ENCODE results near the gene PLEKHG2. TPM values are rescaled to one million over a fixed set of nuclear protein-coding genes. Genes with fewer than 3 reads are reported as not detected.

PLEKHG2 gene
- total and polyA plus RNA-seq, 2 experiments from 2014 or later, result 25.3 to 34.0 TPM

- Histone ChIP-seq H3K9me3 (ENCODE audit: low read depth) (no peaks in the 10 kb centered on the region), H3K4me3 (peak within 1 kb of the TSS; percentile 60), H3K27me3 (no peaks in the 10 kb centered on the region), H3K27ac (peak within 1 kb of the TSS; percentile 97), H3K4me1 (ENCODE audit: insufficient read depth) (peaks cover 15% of the 10 kb centered on the region), H3K4me2 (peak within 1 kb of the TSS; percentile 97), H2AFZ (peak within 1 kb of the TSS; percentile 26), H3K9me2 (replicated peaks; ENCODE audit: insufficient read depth) (no peaks in the 10 kb centered on the region), H3K79me2 (peaks cover 38% of the 10 kb centered on the region), H4K20me1 (ENCODE audit: insufficient read depth, poor library complexity, severe bottlenecking) (no peaks in the 10 kb centered on the region), H3K36me3 (replicated peaks; ENCODE audit: insufficient read depth, low read depth) (no peaks in the 10 kb centered on the region)
- 1% methylated on average over 58 of the region's 60 CpGs for WGBS (ENCODE audit: low lambda C conversion rate, missing lambda C conversion rate)
- DNase-seq (ENCODE audit: low spot score), result peak; percentile 99
- TF ChIP-seq EZH2phosphoT487 (IDR thresholded peaks at IDR 0.05; ENCODE audit: low read depth, severe bottlenecking, unreplicated experiment), result no peak
- no peak for TF ChIP-seq EZH2 (IDR thresholded peaks at IDR 0.05; ENCODE audit: borderline replicate concordance)
- TF ChIP-seq CTCF (IDR thresholded peaks at IDR 0.05; ENCODE audit: poor library complexity), result peak; percentile 31
Measured at GRCh38 chr19:39390751-39391437, 21.6 kb upstream of the PLEKHG2 start, which contains the start of the genes MED29 and PAF1. Gene MED29 (plus strand): TSS chr19:39391378. CDS start chr19:39391423, 45 bp downstream. Gene PAF1 (minus strand): TSS chr19:39391106. CDS start chr19:39390864, 242 bp downstream.

GRCh38 chr19:39397360-39398296 lies 14.8 kb upstream of the PLEKHG2 start:
- Histone ChIP-seq H3K79me2 (peaks cover 14% of the 10 kb centered on the region), H3K36me3 (replicated peaks; ENCODE audit: insufficient read depth, low read depth) (no peaks in the 10 kb centered on the region), H3K27me3 (no peaks in the 10 kb centered on the region), H3K4me2 (peak overlapping the region; percentile 64), H3K4me1 (ENCODE audit: insufficient read depth) (peaks cover 32% of the 10 kb centered on the region), H2AFZ (no peak overlapping the region), H4K20me1 (ENCODE audit: insufficient read depth, poor library complexity, severe bottlenecking) (no peaks in the 10 kb centered on the region), H3K27ac (peak overlapping the region; percentile 100), H3K4me3 (no peak overlapping the region), H3K9me2 (replicated peaks; ENCODE audit: insufficient read depth) (no peaks in the 10 kb centered on the region), H3K9me3 (ENCODE audit: low read depth) (no peaks in the 10 kb centered on the region)
- no peak for TF ChIP-seq EZH2 (IDR thresholded peaks at IDR 0.05; ENCODE audit: borderline replicate concordance)
- TF ChIP-seq CTCF (IDR thresholded peaks at IDR 0.05; ENCODE audit: poor library complexity), result peak; percentile 94
- no peak for TF ChIP-seq EZH2phosphoT487 (IDR thresholded peaks at IDR 0.05; ENCODE audit: low read depth, severe bottlenecking, unreplicated experiment)
- peak; percentile 95 for DNase-seq (ENCODE audit: low spot score)
- 55% methylated on average over 13 of the region's 17 CpGs for WGBS (ENCODE audit: low lambda C conversion rate, missing lambda C conversion rate)

- 80% methylated on average over 11 of the region's 11 CpGs for WGBS (ENCODE audit: low lambda C conversion rate, missing lambda C conversion rate)
- Histone ChIP-seq H3K9me2 (replicated peaks; ENCODE audit: insufficient read depth) (no peaks in the 10 kb centered on the region), H3K4me3 (no peak overlapping the region), H3K36me3 (replicated peaks; ENCODE audit: insufficient read depth, low read depth) (no peaks in the 10 kb centered on the region), H3K4me2 (peak overlapping the region; percentile 64), H2AFZ (no peak overlapping the region), H4K20me1 (ENCODE audit: insufficient read depth, poor library complexity, severe bottlenecking) (no peaks in the 10 kb centered on the region), H3K79me2 (peaks cover 7% of the 10 kb centered on the region), H3K27ac (peak overlapping the region; percentile 100), H3K9me3 (ENCODE audit: low read depth) (no peaks in the 10 kb centered on the region), H3K4me1 (ENCODE audit: insufficient read depth) (peaks cover 38% of the 10 kb centered on the region), H3K27me3 (no peaks in the 10 kb centered on the region)
- no peak for TF ChIP-seq EZH2 (IDR thresholded peaks at IDR 0.05; ENCODE audit: borderline replicate concordance)
- no peak for TF ChIP-seq EZH2phosphoT487 (IDR thresholded peaks at IDR 0.05; ENCODE audit: low read depth, severe bottlenecking, unreplicated experiment)
- TF ChIP-seq CTCF (IDR thresholded peaks at IDR 0.05; ENCODE audit: poor library complexity), result no peak
- DNase-seq (ENCODE audit: low spot score), result peak; percentile 82
Measured at GRCh38 chr19:39398297-39398864, 14.1 kb upstream of the PLEKHG2 start.
